Placental epithelial cell (primary cell): Measurements from ENCODE around the gene TSPAN32. TPM values are rescaled to one million over a fixed set of nuclear protein-coding genes. Genes with fewer than 3 reads are reported as not detected.

Experiments used
- small RNA-seq: library from RNA; depleted of rRNA; stranded (forward); fragments of <200 nt; gene quantifications from one replicate; pipeline ENCODE3, GENCODE V24; 2012
- total RNA-seq: library from RNA; depleted of rRNA; stranded (reverse); fragments of >200 nt; gene quantifications from 2 replicates; pipeline ENCODE4 v1.2.3, GENCODE V29; 2012

Gene TSPAN32
- not detected in 2 replicates for total RNA-seq

GRCh38 chr11:2301631-2302305 is at the start of gene TSPAN32, which contains the start of gene C11orf21:
TSS of gene TSPAN32 (plus strand) at chr11:2302013. CDS start at chr11:2302150, 137 bp downstream.
TSS of gene C11orf21 (minus strand) at chr11:2301918. CDS start at chr11:2301808, 110 bp downstream.

GRCh38 chr11:2270322-2271076 is 31.3 kb upstream of the TSPAN32 start, which contains the start of gene ASCL2:
TSS of gene ASCL2 (minus strand) at chr11:2270588. CDS start at chr11:2270332, 256 bp downstream.

Small RNA genes within 50 kb of the gene (small RNA-seq; reads per million reads assigned to genes)
- not detected for gene RNU6-878P

Other genes with a start within 250 kb of the TSPAN32 start
- 2,734 and 9,662 TPM in 2 replicates for gene IGF2, start 162.6 kb upstream of the TSPAN32 start, total RNA-seq
- 1.6 TPM in 1 of 2 replicates, not detected in the other for gene INS, start 140.8 kb upstream of the TSPAN32 start, total RNA-seq
- gene TH, start 130.2 kb upstream of the TSPAN32 start, total RNA-seq, result 41.6 and 341 TPM in 2 replicates
- 0.87 and 6.7 TPM in 2 replicates for gene ASCL2, start 31.4 kb upstream of the TSPAN32 start, total RNA-seq
- gene C11orf21, start 95 bp upstream of the TSPAN32 start, total RNA-seq, result under 0.01 TPM in 1 of 2 replicates, not detected in the other
- 190 and 198 TPM in 2 replicates for gene CD81, start 75.3 kb downstream of the TSPAN32 start, total RNA-seq
- gene TSSC4, start 98.7 kb downstream of the TSPAN32 start, total RNA-seq, result 36.5 and 60.1 TPM in 2 replicates
- gene TRPM5, start 142.5 kb downstream of the TSPAN32 start, total RNA-seq, result under 0.01 TPM in 1 of 2 replicates, not detected in the other
- 0.39 TPM in 1 of 2 replicates, not detected in the other for gene KCNQ1, start 143.0 kb downstream of the TSPAN32 start, total RNA-seq